Measurements from ENCODE around the gene TAF1D.
A peak's percentile ranks its signal among the peaks of the same experiment; 100 is the strongest.

TAF1D gene

GRCh38 chr11:93746101-93746500 lies 4.8 kb upstream of the TAF1D start:
- no peak for DNase-seq

GRCh38 chr11:93745005-93745755 lies 3.9 kb upstream of the TAF1D start:
- peak; percentile 72 for DNase-seq

- no peak for DNase-seq
Observed at GRCh38 chr11:93744669-93745004, 3.3 kb upstream of the TAF1D start.

- no peak for DNase-seq
Observed at GRCh38 chr11:93743291-93743690, 2.0 kb upstream of the TAF1D start.

- DNase-seq, result no peak
Observed at GRCh38 chr11:93741882-93742226, 559 bp upstream of the TAF1D start.

GRCh38 chr11:93740730-93741093 lies 583 bp downstream of the TAF1D start:
- peak; percentile 56 for DNase-seq

GRCh38 chr11:93740031-93740729 lies 1.1 kb downstream of the TAF1D start:
- DNase-seq, result no peak

- DNase-seq, result no peak
Observed at GRCh38 chr11:93738647-93739081, 2.6 kb downstream of the TAF1D start.

GRCh38 chr11:93737904-93738612 lies 3.2 kb downstream of the TAF1D start:
- DNase-seq, result no peak

- no peak for DNase-seq
Observed at GRCh38 chr11:93736129-93736528, 5.2 kb downstream of the TAF1D start.

GRCh38 chr11:93735627-93736026 lies 5.7 kb downstream of the TAF1D start:
- DNase-seq, result no peak

GRCh38 chr11:93734427-93735222 lies 6.7 kb downstream of the TAF1D start:
- no peak for DNase-seq

GRCh38 chr11:93733474-93733873 lies 7.8 kb downstream of the TAF1D start:
- no peak for DNase-seq

- no peak for DNase-seq
Observed at GRCh38 chr11:93732237-93732892, 8.9 kb downstream of the TAF1D start.

- DNase-seq, result no peak
Observed at GRCh38 chr11:93730108-93731107, 10.9 kb downstream of the TAF1D start.

- DNase-seq, result no peak
Observed at GRCh38 chr11:93729129-93729616, 12.1 kb downstream of the TAF1D start.

GRCh38 chr11:93728792-93729128 lies 12.5 kb downstream of the TAF1D start:
- DNase-seq, result no peak

- peak; percentile 38 for DNase-seq
Observed at GRCh38 chr11:93727985-93728791, 13.1 kb downstream of the TAF1D start.

GRCh38 chr11:93724089-93724488 lies 17.2 kb downstream of the TAF1D start:
- DNase-seq, result no peak

- DNase-seq, result no peak
Observed at GRCh38 chr11:93720522-93720921, 20.8 kb downstream of the TAF1D start.
